Measurements from ENCODE around the gene TTC29. TPM values are rescaled to one million over a fixed set of nuclear protein-coding genes. Genes with fewer than 3 reads are reported as not detected.
"Not testable (repeated sequence)": the region's sequence is repeated elsewhere in the genome, so short reads cannot be mapped to it uniquely, and the experiment has no call there.

Gene TTC29
- total RNA-seq, 4 donors from 2014 or later, result not detected

DNA sequence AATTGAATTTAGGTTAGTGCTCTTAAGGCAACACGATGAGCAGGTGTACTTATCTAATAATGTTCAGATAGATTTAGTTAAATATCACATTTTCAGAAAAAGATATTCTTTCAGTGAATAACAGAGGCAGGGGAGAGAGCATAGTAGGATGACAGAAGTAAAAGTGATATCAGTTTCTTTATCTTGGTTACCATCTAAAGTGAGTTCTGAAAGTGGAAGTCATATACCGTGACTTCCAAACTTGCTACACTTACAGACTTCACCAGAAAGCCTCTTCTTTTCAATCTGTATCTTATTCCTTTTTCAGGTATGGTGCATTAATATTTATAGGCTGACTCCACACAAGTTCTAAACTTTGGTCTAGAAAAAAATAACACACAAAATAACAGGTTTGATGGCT is 182.1 kb downstream of the TTC29 start:
- H3K9me3 ChIP-seq, result no peaks in the 10 kb centered on the region
- no peaks in the 10 kb centered on the region for H3K4me1 ChIP-seq
- WGBS, 2 donors, result 74 to 77% methylated on average over 2 of the region's 2 CpGs
- H3K27ac ChIP-seq, result no peak overlapping the region
- intact Hi-C loops (cut with DNase I), result no loop called here
- no peaks in the 10 kb centered on the region for H3K27me3 ChIP-seq
- no peaks in the 10 kb centered on the region for H3K36me3 ChIP-seq
- no peak overlapping the region for H3K4me3 ChIP-seq
- no peak for TF ChIP-seq POLR2A (IDR thresholded peaks at IDR 0.05)
- TF ChIP-seq, protein P1, sequence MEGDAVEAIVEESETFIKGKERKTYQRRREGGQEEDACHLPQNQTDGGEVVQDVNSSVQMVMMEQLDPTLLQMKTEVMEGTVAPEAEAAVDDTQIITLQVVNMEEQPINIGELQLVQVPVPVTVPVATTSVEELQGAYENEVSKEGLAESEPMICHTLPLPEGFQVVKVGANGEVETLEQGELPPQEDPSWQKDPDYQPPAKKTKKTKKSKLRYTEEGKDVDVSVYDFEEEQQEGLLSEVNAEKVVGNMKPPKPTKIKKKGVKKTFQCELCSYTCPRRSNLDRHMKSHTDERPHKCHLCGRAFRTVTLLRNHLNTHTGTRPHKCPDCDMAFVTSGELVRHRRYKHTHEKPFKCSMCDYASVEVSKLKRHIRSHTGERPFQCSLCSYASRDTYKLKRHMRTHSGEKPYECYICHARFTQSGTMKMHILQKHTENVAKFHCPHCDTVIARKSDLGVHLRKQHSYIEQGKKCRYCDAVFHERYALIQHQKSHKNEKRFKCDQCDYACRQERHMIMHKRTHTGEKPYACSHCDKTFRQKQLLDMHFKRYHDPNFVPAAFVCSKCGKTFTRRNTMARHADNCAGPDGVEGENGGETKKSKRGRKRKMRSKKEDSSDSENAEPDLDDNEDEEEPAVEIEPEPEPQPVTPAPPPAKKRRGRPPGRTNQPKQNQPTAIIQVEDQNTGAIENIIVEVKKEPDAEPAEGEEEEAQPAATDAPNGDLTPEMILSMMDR (IDR thresholded peaks at IDR 0.05), result no peak
- DNase-seq, result no peak

DNA sequence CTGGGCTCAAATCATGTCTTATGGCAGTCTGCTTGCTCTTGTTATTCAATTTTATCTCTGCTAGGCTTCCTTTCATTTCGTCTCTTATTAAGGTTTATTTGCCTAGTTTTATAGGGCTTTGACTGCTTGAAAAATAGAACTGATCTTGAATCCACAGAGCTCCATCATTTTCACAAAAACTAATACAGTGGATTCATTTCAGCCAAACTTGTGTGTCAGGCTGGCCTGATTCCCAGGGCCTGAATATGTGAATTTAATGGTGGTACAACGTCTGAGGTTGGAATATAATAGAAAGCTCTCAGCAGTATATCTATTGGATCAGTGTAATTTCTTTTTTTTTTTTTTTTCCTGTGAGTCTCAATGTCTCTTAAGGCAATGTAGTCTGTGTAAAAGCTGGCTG is 183.6 kb downstream of the TTC29 start:
- no peaks in the 10 kb centered on the region for H3K36me3 ChIP-seq
- WGBS, 2 donors, result 35 to 43% methylated on average over 2 of the region's 2 CpGs
- DNase-seq, result no peak
- H3K9me3 ChIP-seq, result no peaks in the 10 kb centered on the region
- no peak overlapping the region for H3K27ac ChIP-seq
- TF ChIP-seq, protein P1 (IDR thresholded peaks at IDR 0.05), result no peak
- no peak for TF ChIP-seq POLR2A (IDR thresholded peaks at IDR 0.05)
- H3K4me3 ChIP-seq, result no peak overlapping the region
- H3K27me3 ChIP-seq, result no peaks in the 10 kb centered on the region
- H3K4me1 ChIP-seq, result no peaks in the 10 kb centered on the region
- intact Hi-C loops (cut with DNase I), result no loop called here

DNA sequence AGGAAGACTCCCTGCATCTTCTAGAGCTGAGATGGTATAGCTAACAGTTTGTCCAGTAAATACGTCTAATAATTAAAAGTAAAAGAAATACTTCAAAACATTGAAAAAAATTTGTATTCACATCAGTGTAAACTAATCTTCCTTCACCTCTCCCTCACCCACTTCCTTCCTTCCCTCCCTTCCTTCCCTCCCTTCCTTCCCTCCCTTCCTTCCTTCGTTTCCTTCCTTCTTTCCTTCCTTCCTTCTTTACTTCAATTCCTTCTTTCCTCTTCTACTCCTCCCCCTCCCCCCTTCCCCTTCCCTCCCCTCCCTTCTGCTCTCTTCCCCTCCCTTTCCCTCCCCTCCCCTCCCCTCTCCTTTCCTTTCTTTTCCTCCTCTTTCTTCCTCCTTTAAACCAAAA is 203.2 kb downstream of the TTC29 start:
- WGBS, 2 donors, result 63 to 64% methylated on average over 2 of the region's 2 CpGs
- no peak for DNase-seq
- H3K4me1 ChIP-seq, result no peaks in the 10 kb centered on the region
- no peaks in the 10 kb centered on the region for H3K36me3 ChIP-seq
- H3K4me3 ChIP-seq, result no peak overlapping the region
- H3K27me3 ChIP-seq, result no peaks in the 10 kb centered on the region
- intact Hi-C loops (cut with DNase I), result no loop called here
- no peak overlapping the region for H3K27ac ChIP-seq
- no peak for TF ChIP-seq POLR2A (IDR thresholded peaks at IDR 0.05)
- TF ChIP-seq, protein P1 (IDR thresholded peaks at IDR 0.05), result no peak
- peaks cover 0 to 3% (median 0%) of the 10 kb centered on the region in 3 donors for H3K9me3 ChIP-seq

DNA sequence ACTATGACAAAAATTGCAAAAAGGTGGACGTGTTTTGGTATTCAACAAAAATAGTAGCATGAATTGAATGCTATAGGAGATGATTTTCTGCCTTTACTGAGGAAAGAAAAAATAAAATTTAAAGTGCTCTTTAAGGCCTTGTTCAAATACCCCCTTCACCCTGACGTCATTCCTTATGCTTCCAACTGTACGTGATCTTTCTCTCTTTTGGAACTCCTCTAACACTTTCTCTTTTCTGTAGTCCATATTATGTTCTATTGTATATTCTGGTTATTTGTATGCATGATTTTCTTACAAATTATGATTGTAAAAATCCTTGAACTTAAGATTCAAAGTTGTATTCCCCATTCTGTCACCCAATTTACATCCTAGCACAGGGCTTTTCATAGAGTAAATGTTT is 206.5 kb downstream of the TTC29 start:
- no peak for DNase-seq
- intact Hi-C loops (cut with DNase I), result no loop called here
- 61 to 62% methylated on average over 3 of the region's 3 CpGs for WGBS, 2 donors
- Histone ChIP-seq H3K36me3 (no peaks in the 10 kb centered on the region), H3K4me1 (no peaks in the 10 kb centered on the region), H3K4me3 (no peak overlapping the region), H3K27me3 (no peaks in the 10 kb centered on the region), H3K9me3 (no peaks in the 10 kb centered on the region), H3K27ac (no peak overlapping the region)
- TF ChIP-seq, protein P1 (IDR thresholded peaks at IDR 0.05), result no peak

DNA sequence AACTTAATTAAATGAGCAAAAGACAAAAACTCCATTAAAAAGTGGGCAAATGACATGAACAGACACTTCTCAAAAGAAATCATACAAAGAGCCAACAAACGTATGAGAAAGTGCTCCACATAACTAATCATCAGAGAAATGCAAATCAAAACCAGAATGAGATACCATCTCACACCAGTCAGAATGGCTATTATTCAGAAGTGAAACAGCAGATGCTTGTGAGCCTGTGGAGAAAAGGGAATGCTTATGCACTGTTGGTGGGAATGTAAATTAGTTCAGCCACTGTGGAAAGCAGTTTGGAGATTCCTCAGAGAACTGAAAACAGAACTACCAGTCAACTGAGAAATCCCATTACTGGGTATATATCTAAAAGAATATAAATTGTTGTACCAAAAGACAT is 222.1 kb downstream of the TTC29 start:
- WGBS, 2 donors, result 35% methylated on average over 1 of the region's 1 CpG
- H3K27me3 ChIP-seq; H3K27ac ChIP-seq; H3K4me1 ChIP-seq; H3K4me3 ChIP-seq; H3K9me3 ChIP-seq; intact Hi-C loops (cut with DNase I); H3K36me3 ChIP-seq; DNase-seq: not testable (repeated sequence)

DNA sequence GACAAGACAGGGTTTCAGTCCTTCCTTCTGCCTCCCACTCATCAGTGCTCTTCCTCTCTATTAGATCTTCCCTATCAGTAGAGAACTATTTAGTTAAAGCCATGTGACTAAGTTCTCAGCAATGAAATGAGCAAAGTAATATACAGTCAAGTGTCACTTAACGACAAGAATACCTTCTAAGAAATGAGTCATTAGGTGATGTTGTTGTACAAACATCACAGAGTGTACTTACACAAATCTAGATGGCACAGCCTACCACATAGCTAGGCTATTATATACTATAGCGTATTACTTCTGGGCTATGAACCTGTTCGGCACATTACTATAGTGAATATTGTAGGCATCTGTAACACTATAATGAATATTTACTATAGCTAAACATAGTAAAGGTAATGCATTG is 235.7 kb downstream of the TTC29 start:
- no peaks in the 10 kb centered on the region for H3K36me3 ChIP-seq
- DNase-seq, result no peak
- no peak overlapping the region for H3K4me3 ChIP-seq
- intact Hi-C loops (cut with DNase I), result no loop called here
- WGBS, 2 donors, result 73 to 87% methylated on average over 3 of the region's 3 CpGs
- H3K27me3 ChIP-seq, result no peaks in the 10 kb centered on the region
- no peak for TF ChIP-seq POLR2A (IDR thresholded peaks at IDR 0.05)
- TF ChIP-seq, protein P1 (IDR thresholded peaks at IDR 0.05), result no peak
- no peak overlapping the region for H3K27ac ChIP-seq
- no peaks in the 10 kb centered on the region for H3K4me1 ChIP-seq
- H3K9me3 ChIP-seq, result no peaks in the 10 kb centered on the region

Measured in esophagus squamous epithelium (tissue), 5 donors.